Esophagus muscularis mucosa (tissue), 4 donors: ENCODE data around the gene HADH. TPM values are rescaled to one million over a fixed set of nuclear protein-coding genes. Genes with fewer than 3 reads are reported as not detected.
A peak's percentile ranks its signal among the peaks of the same experiment; 100 is the strongest.

Source experiments
- DNase-seq: peaks from one replicate; pipeline ENCODE4 v3.0.0-alpha.2; 2017; ENCODE audit errors: extremely low spot score
- H3K27ac ChIP-seq, 4 donors: fragments of 200-600 bp; sonication (generic); replicated peaks in 1 of 4; 1 replicate in 3 of 4; 2 replicates in 1 of 4; pipeline ENCODE4 v1.5.1; 2016 to 2019; ENCODE audit warnings: mild to moderate bottlenecking in 1 of 4
- H3K27me3 ChIP-seq, 4 donors: fragments of 200-600 bp; sonication (generic); one replicate each; pipeline versions ENCODE4 v1.5.1 to v1.6.0; 2016 to 2019
- H3K36me3 ChIP-seq, 4 donors: fragments of 200-600 bp; sonication (generic); one replicate each; pipeline ENCODE4 v1.5.1; 2016 to 2019
- H3K4me1 ChIP-seq, 4 donors: fragments of 200-600 bp; sonication (generic); one replicate each; pipeline ENCODE4 v1.5.1; 2016 to 2019
- H3K4me3 ChIP-seq, 4 donors: fragments of 200-600 bp; sonication (generic); 1 replicate in 2 of 4; 2 replicates in 2 of 4; pipeline ENCODE4 v1.5.1; 2016 to 2019; ENCODE audit warnings: mild to moderate bottlenecking in 4 of 4, moderate library complexity in 1 of 4
- H3K9me3 ChIP-seq, 4 donors: fragments of 200-600 bp; sonication (generic); 1 replicate in 3 of 4; 2 replicates in 1 of 4; pipeline ENCODE4 v1.5.1; 2016 to 2019
- CTCF ChIP-seq, 3 experiments: fragments of 200-600 bp in 2 of 3; fragments of 450-650 bp in 1 of 3; sonication (generic) in 2 of 3; IDR thresholded peaks; one replicate each; pipeline ENCODE4 v1.5.1; 2017 to 2019; ENCODE audit warnings: antibody characterized with exemption in 3 of 3, mild to moderate bottlenecking in 2 of 3, moderate library complexity in 1 of 3
- EP300 ChIP-seq: sonication (generic); formaldehyde crosslinking; IDR thresholded peaks from one replicate; pipeline ENCODE4 v1.6.1; 2017; ENCODE audit warnings: antibody characterized with exemption
- POLR2A ChIP-seq: fragments of 450-650 bp; IDR thresholded peaks from one replicate; pipeline ENCODE4 v1.6.1; 2017; ENCODE audit warnings: antibody characterized with exemption, moderate library complexity, mild to moderate bottlenecking, low read depth
- POLR2AphosphoS5 ChIP-seq, 2 donors: sonication (generic); formaldehyde crosslinking; IDR thresholded peaks; one replicate each; pipeline ENCODE4 v1.6.1; 2017; ENCODE audit warnings: antibody characterized with exemption in 2 of 2
- WGBS: methylation state at CpG from one replicate; pipeline ENCODE4 v1.1.5; 2018; 5-methylcytosine and 5-hydroxymethylcytosine counted together
- intact Hi-C: fragments of 100-400 bp; cut with DNase I; formaldehyde crosslinking; loops from one replicate; pipeline ENCODE4 v1.15.1; 2023
- total RNA-seq, 4 donors: library from RNA; depleted of rRNA; stranded (reverse); fragments of >200 nt; gene quantifications; one replicate each; pipeline versions ENCODE4 v1.1.0 to v1.2.1, GENCODE V29; 2016

Gene HADH
- total RNA-seq, 4 donors from 2014 or later: 60.8 to 176 (median 108) TPM

GRCh38 chr4:107993969-107994368 lies 4.3 kb downstream of the HADH start:
- intact Hi-C loops: loop anchor here (5.0 kb wide), 1 partner anchor 62 kb away; the partner anchor contains the start of gene CYP2U1
- H3K27ac ChIP-seq: peak overlapping the region in 3 of 4 donors; percentile 12 to 41 (median 29)

GRCh38 chr4:107994894-107995293 lies 5.2 kb downstream of the HADH start:
- H3K4me1 ChIP-seq: peaks cover 46 to 92% (median 89%) of the 10 kb centered on the region in 4 donors
- intact Hi-C loops: loop anchor here (5.0 kb wide), 1 partner anchor 63 kb away; the partner anchor contains the start of gene CYP2U1
- H3K36me3 ChIP-seq: no peaks in the 10 kb centered on the region
- H3K27ac ChIP-seq: peak overlapping the region in 2 of 4 donors; percentile 13 to 41
- no peak overlapping the region for H3K4me3 ChIP-seq
- DNase-seq: no peak
- H3K9me3 ChIP-seq: no peaks in the 10 kb centered on the region
- TF ChIP-seq CTCF (IDR thresholded peaks at IDR 0.05) (no peak), EP300 (no peak), POLR2A (no peak)
- no peaks in the 10 kb centered on the region for H3K27me3 ChIP-seq

More at GRCh38 chr4:107993969-107994368, 4.3 kb downstream of the HADH start:
- Histone ChIP-seq H3K4me3 (peak overlapping the region in 1 of 4 donors; percentile 10), H3K9me3 (no peaks in the 10 kb centered on the region), H3K36me3 (no peaks in the 10 kb centered on the region), H3K27me3 (no peaks in the 10 kb centered on the region), H3K4me1 (peaks cover 41 to 86% (median 83%) of the 10 kb centered on the region in 4 donors)
- 67% methylated on average over 3 of the region's 3 CpGs for WGBS
- no peak for TF ChIP-seq POLR2AphosphoS5 (IDR thresholded peaks at IDR 0.05)
- TF ChIP-seq CTCF (IDR thresholded peaks at IDR 0.05): no peak
- TF ChIP-seq POLR2A: no peak
- TF ChIP-seq EP300: no peak
- DNase-seq: no peak

GRCh38 chr4:107996949-107997788 lies 7.5 kb downstream of the HADH start:
- Histone ChIP-seq H3K27me3 (no peaks in the 10 kb centered on the region), H3K9me3 (no peaks in the 10 kb centered on the region), H3K27ac (peak overlapping the region; percentile 81 to 86 (median 84)), H3K4me1 (peaks cover 46 to 79% (median 79%) of the 10 kb centered on the region in 4 donors), H3K36me3 (no peaks in the 10 kb centered on the region), H3K4me3 (no peak overlapping the region)
- 47% methylated on average over 5 of the region's 5 CpGs for WGBS
- intact Hi-C loops: no loop called here
- no peak for TF ChIP-seq POLR2A
- peak in 1 of 3 experiments; percentile 7 for TF ChIP-seq CTCF (IDR thresholded peaks at IDR 0.05)
- TF ChIP-seq POLR2AphosphoS5 (IDR thresholded peaks at IDR 0.05): peak; percentile 49 to 67
- no peak for TF ChIP-seq EP300
- no peak for DNase-seq

- Histone ChIP-seq H3K27ac (peak overlapping the region; percentile 81 to 86 (median 84)), H3K27me3 (no peaks in the 10 kb centered on the region), H3K9me3 (no peaks in the 10 kb centered on the region), H3K36me3 (no peaks in the 10 kb centered on the region), H3K4me3 (no peak overlapping the region), H3K4me1 (peaks cover 46 to 76% (median 73%) of the 10 kb centered on the region in 4 donors)
- intact Hi-C loops: no loop called here
- no peak for TF ChIP-seq EP300
- TF ChIP-seq CTCF (IDR thresholded peaks at IDR 0.05): no peak
- no peak for TF ChIP-seq POLR2AphosphoS5 (IDR thresholded peaks at IDR 0.05)
- 40% methylated on average over 2 of the region's 2 CpGs for WGBS
- no peak for DNase-seq
These were observed 8.1 kb downstream of the HADH start for GRCh38 chr4:107997794-107998193.
